Measurements from ENCODE around the gene TRIM54.

DNA sequence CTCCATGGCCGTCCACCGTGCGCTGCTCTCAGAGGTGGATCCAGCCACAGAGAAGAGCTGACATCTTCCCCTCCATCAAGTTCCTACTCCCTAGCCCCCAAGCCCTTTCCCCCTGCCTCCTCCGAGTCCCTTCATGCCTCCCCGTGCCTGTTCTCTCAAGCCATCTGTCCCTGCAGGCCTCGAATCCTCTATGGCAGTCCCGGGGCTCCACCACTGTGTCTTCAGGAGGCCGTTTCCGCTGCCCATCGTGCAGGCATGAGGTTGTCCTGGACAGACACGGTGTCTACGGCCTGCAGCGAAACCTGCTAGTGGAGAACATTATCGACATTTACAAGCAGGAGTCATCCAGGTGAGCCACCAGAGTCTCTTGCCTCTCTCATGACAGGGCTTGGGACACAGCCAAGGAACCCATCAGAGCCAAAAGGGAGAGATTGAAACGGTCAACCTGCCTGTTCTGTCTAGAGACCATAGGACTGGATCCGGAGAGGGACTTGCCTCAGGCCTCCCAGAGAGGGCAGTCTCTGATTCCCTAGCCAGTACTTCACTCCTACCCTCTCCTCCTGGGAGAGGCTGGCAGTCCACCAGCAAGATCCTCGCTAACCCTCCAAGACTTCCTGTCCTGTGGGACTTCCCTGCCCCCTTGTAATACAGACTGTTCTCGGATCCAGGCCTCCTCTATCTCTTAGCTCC, 16.3 kb downstream of the TRIM54 start:
- TF ChIP-seq MYNN (tag by site-specific recombination; IDR thresholded peaks at IDR 0.05; ENCODE audit: borderline replicate concordance) (no peak), ZNF785 (tag by site-specific recombination; IDR thresholded peaks at IDR 0.05) (no peak), ZBTB8A (tag by site-specific recombination; IDR thresholded peaks at IDR 0.05) (no peak), ZNF48 (tag by site-specific recombination; IDR thresholded peaks at IDR 0.05) (no peak), SETDB1 (IDR thresholded peaks at IDR 0.05; ENCODE audit: insufficient read length, low read length) (no peak), KLF16 (tag by site-specific recombination; IDR thresholded peaks at IDR 0.05) (no peak), TCF7L2 (IDR thresholded peaks at IDR 0.05; ENCODE audit: borderline replicate concordance, low read depth, low read length) (no peak), KLF1 (tag by site-specific recombination; IDR thresholded peaks at IDR 0.05) (no peak), ZNF548 (tag by site-specific recombination; IDR thresholded peaks at IDR 0.05) (no peak), ZNF792 (tag by site-specific recombination; IDR thresholded peaks at IDR 0.05) (no peak), ZNF510 (tag by site-specific recombination; IDR thresholded peaks at IDR 0.05; ENCODE audit: insufficient replicate concordance) (no peak)
- TF ChIP-seq, protein P1, sequence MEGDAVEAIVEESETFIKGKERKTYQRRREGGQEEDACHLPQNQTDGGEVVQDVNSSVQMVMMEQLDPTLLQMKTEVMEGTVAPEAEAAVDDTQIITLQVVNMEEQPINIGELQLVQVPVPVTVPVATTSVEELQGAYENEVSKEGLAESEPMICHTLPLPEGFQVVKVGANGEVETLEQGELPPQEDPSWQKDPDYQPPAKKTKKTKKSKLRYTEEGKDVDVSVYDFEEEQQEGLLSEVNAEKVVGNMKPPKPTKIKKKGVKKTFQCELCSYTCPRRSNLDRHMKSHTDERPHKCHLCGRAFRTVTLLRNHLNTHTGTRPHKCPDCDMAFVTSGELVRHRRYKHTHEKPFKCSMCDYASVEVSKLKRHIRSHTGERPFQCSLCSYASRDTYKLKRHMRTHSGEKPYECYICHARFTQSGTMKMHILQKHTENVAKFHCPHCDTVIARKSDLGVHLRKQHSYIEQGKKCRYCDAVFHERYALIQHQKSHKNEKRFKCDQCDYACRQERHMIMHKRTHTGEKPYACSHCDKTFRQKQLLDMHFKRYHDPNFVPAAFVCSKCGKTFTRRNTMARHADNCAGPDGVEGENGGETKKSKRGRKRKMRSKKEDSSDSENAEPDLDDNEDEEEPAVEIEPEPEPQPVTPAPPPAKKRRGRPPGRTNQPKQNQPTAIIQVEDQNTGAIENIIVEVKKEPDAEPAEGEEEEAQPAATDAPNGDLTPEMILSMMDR (tag by site-specific recombination; IDR thresholded peaks at IDR 0.05), result no peak
- TF ChIP-seq, protein P2, sequence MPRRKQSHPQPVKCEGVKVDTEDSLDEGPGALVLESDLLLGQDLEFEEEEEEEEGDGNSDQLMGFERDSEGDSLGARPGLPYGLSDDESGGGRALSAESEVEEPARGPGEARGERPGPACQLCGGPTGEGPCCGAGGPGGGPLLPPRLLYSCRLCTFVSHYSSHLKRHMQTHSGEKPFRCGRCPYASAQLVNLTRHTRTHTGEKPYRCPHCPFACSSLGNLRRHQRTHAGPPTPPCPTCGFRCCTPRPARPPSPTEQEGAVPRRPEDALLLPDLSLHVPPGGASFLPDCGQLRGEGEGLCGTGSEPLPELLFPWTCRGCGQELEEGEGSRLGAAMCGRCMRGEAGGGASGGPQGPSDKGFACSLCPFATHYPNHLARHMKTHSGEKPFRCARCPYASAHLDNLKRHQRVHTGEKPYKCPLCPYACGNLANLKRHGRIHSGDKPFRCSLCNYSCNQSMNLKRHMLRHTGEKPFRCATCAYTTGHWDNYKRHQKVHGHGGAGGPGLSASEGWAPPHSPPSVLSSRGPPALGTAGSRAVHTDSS (tag by site-specific recombination; IDR thresholded peaks at IDR 0.05), result no peak
- TF ChIP-seq, protein P3, sequence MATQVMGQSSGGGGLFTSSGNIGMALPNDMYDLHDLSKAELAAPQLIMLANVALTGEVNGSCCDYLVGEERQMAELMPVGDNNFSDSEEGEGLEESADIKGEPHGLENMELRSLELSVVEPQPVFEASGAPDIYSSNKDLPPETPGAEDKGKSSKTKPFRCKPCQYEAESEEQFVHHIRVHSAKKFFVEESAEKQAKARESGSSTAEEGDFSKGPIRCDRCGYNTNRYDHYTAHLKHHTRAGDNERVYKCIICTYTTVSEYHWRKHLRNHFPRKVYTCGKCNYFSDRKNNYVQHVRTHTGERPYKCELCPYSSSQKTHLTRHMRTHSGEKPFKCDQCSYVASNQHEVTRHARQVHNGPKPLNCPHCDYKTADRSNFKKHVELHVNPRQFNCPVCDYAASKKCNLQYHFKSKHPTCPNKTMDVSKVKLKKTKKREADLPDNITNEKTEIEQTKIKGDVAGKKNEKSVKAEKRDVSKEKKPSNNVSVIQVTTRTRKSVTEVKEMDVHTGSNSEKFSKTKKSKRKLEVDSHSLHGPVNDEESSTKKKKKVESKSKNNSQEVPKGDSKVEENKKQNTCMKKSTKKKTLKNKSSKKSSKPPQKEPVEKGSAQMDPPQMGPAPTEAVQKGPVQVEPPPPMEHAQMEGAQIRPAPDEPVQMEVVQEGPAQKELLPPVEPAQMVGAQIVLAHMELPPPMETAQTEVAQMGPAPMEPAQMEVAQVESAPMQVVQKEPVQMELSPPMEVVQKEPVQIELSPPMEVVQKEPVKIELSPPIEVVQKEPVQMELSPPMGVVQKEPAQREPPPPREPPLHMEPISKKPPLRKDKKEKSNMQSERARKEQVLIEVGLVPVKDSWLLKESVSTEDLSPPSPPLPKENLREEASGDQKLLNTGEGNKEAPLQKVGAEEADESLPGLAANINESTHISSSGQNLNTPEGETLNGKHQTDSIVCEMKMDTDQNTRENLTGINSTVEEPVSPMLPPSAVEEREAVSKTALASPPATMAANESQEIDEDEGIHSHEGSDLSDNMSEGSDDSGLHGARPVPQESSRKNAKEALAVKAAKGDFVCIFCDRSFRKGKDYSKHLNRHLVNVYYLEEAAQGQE (tag by site-specific recombination; IDR thresholded peaks at IDR 0.05), result no peak
